Tibial nerve (tissue), 4 donors: ENCODE results near the gene GSE1.

Experiments
- CTCF ChIP-seq, 5 experiments: fragments of 200-600 bp in 3 of 5; fragments of 450-650 bp in 2 of 5; sonication (generic) in 3 of 5; IDR thresholded peaks; one replicate each; pipeline ENCODE4 v1.5.1; 2016 to 2019; ENCODE audit warnings: antibody characterized with exemption in 5 of 5, mild to moderate bottlenecking in 3 of 5, moderate library complexity in 2 of 5
- EP300 ChIP-seq, 2 donors: sonication (generic); formaldehyde crosslinking; IDR thresholded peaks; one replicate each; pipeline ENCODE4 v1.6.1; 2017; ENCODE audit warnings: antibody characterized with exemption in 2 of 2, mild to moderate bottlenecking in 1 of 2
- POLR2A ChIP-seq, 2 donors: fragments of 450-650 bp; IDR thresholded peaks; one replicate each; pipeline ENCODE4 v1.6.1; 2017; ENCODE audit warnings: antibody characterized with exemption in 2 of 2, mild to moderate bottlenecking in 2 of 2, moderate library complexity in 2 of 2

- TF ChIP-seq POLR2A (IDR thresholded peaks at IDR 0.05): no peak
- no peak for TF ChIP-seq CTCF (IDR thresholded peaks at IDR 0.05)
- TF ChIP-seq EP300 (IDR thresholded peaks at IDR 0.05): no peak
Observed at GRCh38 chr16:85573045-85573695, 40.0 kb upstream of the GSE1 start.
